ENCODE measurements around the gene TRIM2. TPM values are rescaled to one million over a fixed set of nuclear protein-coding genes. Genes with fewer than 3 reads are reported as not detected.

TRIM2 gene
- total and polyA plus RNA-seq, 2 donors (not counting 1 experiment from before 2014, with no cell fraction given): 39.6 to 90.8 TPM

DNA sequence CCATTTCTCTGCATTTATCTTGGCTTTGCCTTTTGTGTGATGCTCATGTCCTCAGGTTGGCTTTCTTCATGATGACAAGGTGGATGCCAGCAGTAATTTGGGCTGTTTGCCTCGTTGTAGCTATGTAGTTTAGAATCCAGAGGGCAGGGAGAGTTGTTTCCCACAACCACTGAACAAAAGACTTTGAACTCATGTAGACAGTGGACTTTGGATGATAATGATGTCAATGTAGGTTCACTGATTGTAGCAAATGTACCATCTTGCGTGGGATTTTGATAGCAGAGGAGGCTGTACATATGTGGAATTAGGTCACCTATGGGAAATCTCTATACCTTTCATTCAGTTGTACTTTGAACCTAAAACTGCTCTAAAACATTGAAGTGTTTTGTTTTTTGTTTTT lies 181.5 kb downstream of the TRIM2 start:
- no peak overlapping the region for H3K4me2 ChIP-seq (ENCODE audit: extremely low read depth, insufficient read depth, low read length)
- no peak overlapping the region for H3K27ac ChIP-seq (ENCODE audit: insufficient read depth, low read length)
- no peaks in the 10 kb centered on the region for H3K36me3 ChIP-seq (ENCODE audit: control insufficient read depth, insufficient read depth, low read length)
- H3K4me3 ChIP-seq (replicated peaks in 1 of 4; ENCODE audit: control extremely low read depth in 1 of 4, insufficient read depth in 1 of 4, low read depth in 3 of 4, low read length in 4 of 4): no peak overlapping the region
- H3K9ac ChIP-seq (ENCODE audit: insufficient read depth, low read length): no peak overlapping the region
- no peak overlapping the region for H2AFZ ChIP-seq (ENCODE audit: low read length)
- no peaks in the 10 kb centered on the region for H3K4me1 ChIP-seq (ENCODE audit: control insufficient read depth, extremely low read depth, insufficient read depth, low read length)
- no peak for TF ChIP-seq EZH2 (IDR thresholded peaks at IDR 0.05; ENCODE audit: low read length, missing control alignments)
- TF ChIP-seq, protein P1, sequence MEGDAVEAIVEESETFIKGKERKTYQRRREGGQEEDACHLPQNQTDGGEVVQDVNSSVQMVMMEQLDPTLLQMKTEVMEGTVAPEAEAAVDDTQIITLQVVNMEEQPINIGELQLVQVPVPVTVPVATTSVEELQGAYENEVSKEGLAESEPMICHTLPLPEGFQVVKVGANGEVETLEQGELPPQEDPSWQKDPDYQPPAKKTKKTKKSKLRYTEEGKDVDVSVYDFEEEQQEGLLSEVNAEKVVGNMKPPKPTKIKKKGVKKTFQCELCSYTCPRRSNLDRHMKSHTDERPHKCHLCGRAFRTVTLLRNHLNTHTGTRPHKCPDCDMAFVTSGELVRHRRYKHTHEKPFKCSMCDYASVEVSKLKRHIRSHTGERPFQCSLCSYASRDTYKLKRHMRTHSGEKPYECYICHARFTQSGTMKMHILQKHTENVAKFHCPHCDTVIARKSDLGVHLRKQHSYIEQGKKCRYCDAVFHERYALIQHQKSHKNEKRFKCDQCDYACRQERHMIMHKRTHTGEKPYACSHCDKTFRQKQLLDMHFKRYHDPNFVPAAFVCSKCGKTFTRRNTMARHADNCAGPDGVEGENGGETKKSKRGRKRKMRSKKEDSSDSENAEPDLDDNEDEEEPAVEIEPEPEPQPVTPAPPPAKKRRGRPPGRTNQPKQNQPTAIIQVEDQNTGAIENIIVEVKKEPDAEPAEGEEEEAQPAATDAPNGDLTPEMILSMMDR (conservative IDR thresholded peaks at IDR 0.05 in 1 of 2, IDR thresholded peaks at IDR 0.05 in 1 of 2; ENCODE audit: low read depth in 1 of 2, low read length in 2 of 2): no peak
- no peak for DNase-seq (ENCODE audit: low read depth in 2 of 2)
- H3K9me3 ChIP-seq (ENCODE audit: control insufficient read depth, insufficient read depth, low read depth, low read length): no peaks in the 10 kb centered on the region
- H3K79me2 ChIP-seq (ENCODE audit: control insufficient read depth, insufficient read depth, low read length): no peaks in the 10 kb centered on the region
- H3K27me3 ChIP-seq (ENCODE audit: control insufficient read depth, insufficient read depth, low read length): no peaks in the 10 kb centered on the region
- H4K20me1 ChIP-seq (ENCODE audit: control insufficient read depth, extremely low read depth, insufficient read depth, low read length): no peaks in the 10 kb centered on the region

DNA sequence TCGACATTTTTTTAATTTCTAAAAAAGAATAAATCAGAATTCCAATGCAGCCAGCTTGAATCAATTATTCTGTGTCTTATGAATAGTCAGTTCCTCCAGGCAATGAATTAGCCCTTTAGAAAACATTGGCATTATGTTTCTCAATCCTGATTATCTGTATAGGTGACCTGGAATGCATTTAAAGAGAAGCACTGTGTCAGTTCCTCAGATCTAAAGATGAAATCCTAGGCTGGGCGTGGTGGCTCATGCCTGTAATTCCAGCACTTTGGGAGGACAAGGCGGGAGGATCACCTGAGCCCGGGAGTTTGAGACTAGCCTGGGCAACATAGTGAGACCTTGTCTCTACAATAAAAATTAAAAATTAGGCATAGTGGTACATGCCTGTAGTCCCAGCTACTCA lies 183.7 kb downstream of the TRIM2 start:
- Histone ChIP-seq H3K27me3 (ENCODE audit: control insufficient read depth, insufficient read depth, low read length) (no peaks in the 10 kb centered on the region), H3K4me1 (ENCODE audit: control insufficient read depth, extremely low read depth, insufficient read depth, low read length) (no peaks in the 10 kb centered on the region), H3K9me3 (ENCODE audit: control insufficient read depth, insufficient read depth, low read depth, low read length) (no peaks in the 10 kb centered on the region), H2AFZ (ENCODE audit: low read length) (no peak overlapping the region), H3K36me3 (ENCODE audit: control insufficient read depth, insufficient read depth, low read length) (no peaks in the 10 kb centered on the region), H3K4me3 (replicated peaks in 1 of 4; ENCODE audit: control extremely low read depth in 1 of 4, insufficient read depth in 1 of 4, low read depth in 3 of 4, low read length in 4 of 4) (no peak overlapping the region), H4K20me1 (ENCODE audit: control insufficient read depth, extremely low read depth, insufficient read depth, low read length) (no peaks in the 10 kb centered on the region), H3K79me2 (ENCODE audit: control insufficient read depth, insufficient read depth, low read length) (no peaks in the 10 kb centered on the region), H3K27ac (ENCODE audit: insufficient read depth, low read length) (no peak overlapping the region), H3K9ac (ENCODE audit: insufficient read depth, low read length) (no peak overlapping the region), H3K4me2 (ENCODE audit: extremely low read depth, insufficient read depth, low read length) (no peak overlapping the region)
- TF ChIP-seq, protein P1 (conservative IDR thresholded peaks at IDR 0.05 in 1 of 2, IDR thresholded peaks at IDR 0.05 in 1 of 2; ENCODE audit: low read depth in 1 of 2, low read length in 2 of 2): no peak
- no peak for TF ChIP-seq EZH2 (IDR thresholded peaks at IDR 0.05; ENCODE audit: low read length, missing control alignments)
- DNase-seq (ENCODE audit: low read depth in 2 of 2): no peak

Other genes with a start within 250 kb of the TRIM2 start
- gene MND1, start 140.2 kb downstream of the TRIM2 start, total RNA-seq: 1.0 and 5.8 TPM in 2 replicates
- gene MND1, start 140.2 kb downstream of the TRIM2 start, polyA plus RNA-seq: 2.2 and 7.8 TPM in 2 replicates